ENCODE measurements around the gene WDR91. TPM values are rescaled to one million over a fixed set of nuclear protein-coding genes. Genes with fewer than 3 reads are reported as not detected.

Gene WDR91
- total and polyA plus RNA-seq, 8 donors, result 6.3 to 79.4 (median 15.5) TPM

GRCh38 chr7:135240441-135240840, 29.1 kb upstream of the WDR91 start:
- Histone ChIP-seq H3K27ac (no peak overlapping the region), H3K27me3 (peaks cover 0 to 6% (median 0%) of the 10 kb centered on the region in 3 donors), H3K4me3 (no peak overlapping the region), H3K9me3 (no peaks in the 10 kb centered on the region), H3K36me3 (no peaks in the 10 kb centered on the region), H3K4me1 (no peaks in the 10 kb centered on the region)
- TF ChIP-seq EP300 (IDR thresholded peaks at IDR 0.05), result no peak
- no peak for TF ChIP-seq POLR2A (IDR thresholded peaks at IDR 0.05)
- TF ChIP-seq POLR2AphosphoS5 (IDR thresholded peaks at IDR 0.05), result no peak
- no peak for TF ChIP-seq CTCF (IDR thresholded peaks at IDR 0.05)
- intact Hi-C loops (cut with DNase I; ENCODE audit: low total_unique reads), result no loop called here
- 83 to 88% (median 85%) methylated on average over 9 of the region's 9 CpGs for WGBS, 5 donors
- no peak for DNase-seq

GRCh38 chr7:135239263-135239662, 27.9 kb upstream of the WDR91 start:
- no peak for DNase-seq
- no peaks in the 10 kb centered on the region for H3K9me3 ChIP-seq
- peaks cover 0 to 6% (median 0%) of the 10 kb centered on the region in 3 donors for H3K27me3 ChIP-seq
- H3K4me3 ChIP-seq, result no peak overlapping the region
- no peaks in the 10 kb centered on the region for H3K36me3 ChIP-seq
- TF ChIP-seq EP300 (IDR thresholded peaks at IDR 0.05) (no peak), CTCF (IDR thresholded peaks at IDR 0.05) (no peak), POLR2AphosphoS5 (IDR thresholded peaks at IDR 0.05) (no peak), POLR2A (IDR thresholded peaks at IDR 0.05) (no peak)
- intact Hi-C loops (cut with DNase I; ENCODE audit: low total_unique reads), result no loop called here
- WGBS, 5 donors, result 92 to 95% (median 93%) methylated on average over 6 to 7 of the region's 7 CpGs
- no peak overlapping the region for H3K27ac ChIP-seq
- no peaks in the 10 kb centered on the region for H3K4me1 ChIP-seq

- TF ChIP-seq CTCF (IDR thresholded peaks at IDR 0.05) (no peak), POLR2AphosphoS5 (IDR thresholded peaks at IDR 0.05) (no peak), POLR2A (IDR thresholded peaks at IDR 0.05) (no peak), EP300 (IDR thresholded peaks at IDR 0.05) (no peak)
- no peaks in the 10 kb centered on the region for H3K36me3 ChIP-seq
- no peaks in the 10 kb centered on the region for H3K9me3 ChIP-seq
- intact Hi-C loops (cut with DNase I; ENCODE audit: low total_unique reads), result no loop called here
- 85 to 94% (median 90%) methylated on average over 8 to 11 of the region's 11 CpGs for WGBS, 5 donors
- peaks cover 0 to 6% (median 0%) of the 10 kb centered on the region in 3 donors for H3K27me3 ChIP-seq
- no peaks in the 10 kb centered on the region for H3K4me1 ChIP-seq
- H3K4me3 ChIP-seq, result no peak overlapping the region
- no peak overlapping the region for H3K27ac ChIP-seq
- DNase-seq, result no peak
Observed at GRCh38 chr7:135238112-135238744, 26.9 kb upstream of the WDR91 start.

GRCh38 chr7:135236727-135237126, 25.4 kb upstream of the WDR91 start:
- intact Hi-C loops (cut with DNase I; ENCODE audit: low total_unique reads), result no loop called here
- 63 to 81% (median 78%) methylated on average over 2 of the region's 2 CpGs for WGBS, 5 donors
- no peak for TF ChIP-seq POLR2AphosphoS5 (IDR thresholded peaks at IDR 0.05)
- TF ChIP-seq POLR2A (IDR thresholded peaks at IDR 0.05), result no peak
- no peak for TF ChIP-seq EP300 (IDR thresholded peaks at IDR 0.05)
- TF ChIP-seq CTCF (IDR thresholded peaks at IDR 0.05), result no peak

More at GRCh38 chr7:135236727-135237126, 25.4 kb upstream of the WDR91 start:
- H3K4me1 ChIP-seq, result no peaks in the 10 kb centered on the region
- H3K36me3 ChIP-seq, result no peaks in the 10 kb centered on the region
- no peaks in the 10 kb centered on the region for H3K9me3 ChIP-seq
- DNase-seq, result no peak
- H3K27ac ChIP-seq, result no peak overlapping the region
- no peaks in the 10 kb centered on the region for H3K27me3 ChIP-seq
- H3K4me3 ChIP-seq, result no peak overlapping the region
